ENCODE measurements around the gene RNF26. TPM values are rescaled to one million over a fixed set of nuclear protein-coding genes. Genes with fewer than 3 reads are reported as not detected.

Gene RNF26
- total and polyA plus RNA-seq, 2 of the 13 experiments (the other 11 are each of a cell fraction or from before 2014, with no cell fraction given), result 11.9 to 26.3 TPM

DNA sequence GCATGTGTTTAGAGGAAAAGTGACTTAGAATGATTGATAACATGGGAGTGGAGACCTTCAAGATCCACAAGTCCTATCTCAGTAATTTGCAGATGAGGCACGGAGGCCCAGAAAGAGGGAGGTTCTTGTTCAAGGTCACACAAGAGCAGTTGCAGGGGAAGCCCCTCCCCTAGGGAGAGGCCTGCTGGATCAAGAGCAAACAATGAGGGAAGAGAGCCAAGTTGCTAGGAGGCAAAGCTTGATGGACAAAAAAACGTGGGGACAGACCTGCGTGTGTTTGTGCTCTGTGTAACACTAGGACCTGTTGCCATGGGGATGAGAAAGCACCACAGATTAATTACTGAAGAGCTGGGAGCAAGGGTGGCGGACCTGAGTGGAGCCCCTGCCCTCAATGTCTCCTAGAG, 18.5 kb downstream of the RNF26 start (continued):
- TF ChIP-seq, protein P1, sequence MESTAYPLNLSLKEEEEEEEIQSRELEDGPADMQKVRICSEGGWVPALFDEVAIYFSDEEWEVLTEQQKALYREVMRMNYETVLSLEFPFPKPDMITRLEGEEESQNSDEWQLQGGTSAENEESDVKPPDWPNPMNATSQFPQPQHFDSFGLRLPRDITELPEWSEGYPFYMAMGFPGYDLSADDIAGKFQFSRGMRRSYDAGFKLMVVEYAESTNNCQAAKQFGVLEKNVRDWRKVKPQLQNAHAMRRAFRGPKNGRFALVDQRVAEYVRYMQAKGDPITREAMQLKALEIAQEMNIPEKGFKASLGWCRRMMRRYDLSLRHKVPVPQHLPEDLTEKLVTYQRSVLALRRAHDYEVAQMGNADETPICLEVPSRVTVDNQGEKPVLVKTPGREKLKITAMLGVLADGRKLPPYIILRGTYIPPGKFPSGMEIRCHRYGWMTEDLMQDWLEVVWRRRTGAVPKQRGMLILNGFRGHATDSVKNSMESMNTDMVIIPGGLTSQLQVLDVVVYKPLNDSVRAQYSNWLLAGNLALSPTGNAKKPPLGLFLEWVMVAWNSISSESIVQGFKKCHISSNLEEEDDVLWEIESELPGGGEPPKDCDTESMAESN (CRISPR knock-in tag; conservative IDR thresholded peaks at IDR 0.05), result no peak
- TF ChIP-seq, protein P2, sequence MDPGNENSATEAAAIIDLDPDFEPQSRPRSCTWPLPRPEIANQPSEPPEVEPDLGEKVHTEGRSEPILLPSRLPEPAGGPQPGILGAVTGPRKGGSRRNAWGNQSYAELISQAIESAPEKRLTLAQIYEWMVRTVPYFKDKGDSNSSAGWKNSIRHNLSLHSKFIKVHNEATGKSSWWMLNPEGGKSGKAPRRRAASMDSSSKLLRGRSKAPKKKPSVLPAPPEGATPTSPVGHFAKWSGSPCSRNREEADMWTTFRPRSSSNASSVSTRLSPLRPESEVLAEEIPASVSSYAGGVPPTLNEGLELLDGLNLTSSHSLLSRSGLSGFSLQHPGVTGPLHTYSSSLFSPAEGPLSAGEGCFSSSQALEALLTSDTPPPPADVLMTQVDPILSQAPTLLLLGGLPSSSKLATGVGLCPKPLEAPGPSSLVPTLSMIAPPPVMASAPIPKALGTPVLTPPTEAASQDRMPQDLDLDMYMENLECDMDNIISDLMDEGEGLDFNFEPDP (CRISPR knock-in tag; conservative IDR thresholded peaks at IDR 0.05), result no peak
- TF ChIP-seq, protein P3, sequence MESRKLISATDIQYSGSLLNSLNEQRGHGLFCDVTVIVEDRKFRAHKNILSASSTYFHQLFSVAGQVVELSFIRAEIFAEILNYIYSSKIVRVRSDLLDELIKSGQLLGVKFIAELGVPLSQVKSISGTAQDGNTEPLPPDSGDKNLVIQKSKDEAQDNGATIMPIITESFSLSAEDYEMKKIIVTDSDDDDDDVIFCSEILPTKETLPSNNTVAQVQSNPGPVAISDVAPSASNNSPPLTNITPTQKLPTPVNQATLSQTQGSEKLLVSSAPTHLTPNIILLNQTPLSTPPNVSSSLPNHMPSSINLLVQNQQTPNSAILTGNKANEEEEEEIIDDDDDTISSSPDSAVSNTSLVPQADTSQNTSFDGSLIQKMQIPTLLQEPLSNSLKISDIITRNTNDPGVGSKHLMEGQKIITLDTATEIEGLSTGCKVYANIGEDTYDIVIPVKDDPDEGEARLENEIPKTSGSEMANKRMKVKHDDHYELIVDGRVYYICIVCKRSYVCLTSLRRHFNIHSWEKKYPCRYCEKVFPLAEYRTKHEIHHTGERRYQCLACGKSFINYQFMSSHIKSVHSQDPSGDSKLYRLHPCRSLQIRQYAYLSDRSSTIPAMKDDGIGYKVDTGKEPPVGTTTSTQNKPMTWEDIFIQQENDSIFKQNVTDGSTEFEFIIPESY (CRISPR knock-in tag; IDR thresholded peaks at IDR 0.05), result 0 out of 2 replicates have a peak, but pooled peaks have one; percentile 10
- TF ChIP-seq, protein P4, sequence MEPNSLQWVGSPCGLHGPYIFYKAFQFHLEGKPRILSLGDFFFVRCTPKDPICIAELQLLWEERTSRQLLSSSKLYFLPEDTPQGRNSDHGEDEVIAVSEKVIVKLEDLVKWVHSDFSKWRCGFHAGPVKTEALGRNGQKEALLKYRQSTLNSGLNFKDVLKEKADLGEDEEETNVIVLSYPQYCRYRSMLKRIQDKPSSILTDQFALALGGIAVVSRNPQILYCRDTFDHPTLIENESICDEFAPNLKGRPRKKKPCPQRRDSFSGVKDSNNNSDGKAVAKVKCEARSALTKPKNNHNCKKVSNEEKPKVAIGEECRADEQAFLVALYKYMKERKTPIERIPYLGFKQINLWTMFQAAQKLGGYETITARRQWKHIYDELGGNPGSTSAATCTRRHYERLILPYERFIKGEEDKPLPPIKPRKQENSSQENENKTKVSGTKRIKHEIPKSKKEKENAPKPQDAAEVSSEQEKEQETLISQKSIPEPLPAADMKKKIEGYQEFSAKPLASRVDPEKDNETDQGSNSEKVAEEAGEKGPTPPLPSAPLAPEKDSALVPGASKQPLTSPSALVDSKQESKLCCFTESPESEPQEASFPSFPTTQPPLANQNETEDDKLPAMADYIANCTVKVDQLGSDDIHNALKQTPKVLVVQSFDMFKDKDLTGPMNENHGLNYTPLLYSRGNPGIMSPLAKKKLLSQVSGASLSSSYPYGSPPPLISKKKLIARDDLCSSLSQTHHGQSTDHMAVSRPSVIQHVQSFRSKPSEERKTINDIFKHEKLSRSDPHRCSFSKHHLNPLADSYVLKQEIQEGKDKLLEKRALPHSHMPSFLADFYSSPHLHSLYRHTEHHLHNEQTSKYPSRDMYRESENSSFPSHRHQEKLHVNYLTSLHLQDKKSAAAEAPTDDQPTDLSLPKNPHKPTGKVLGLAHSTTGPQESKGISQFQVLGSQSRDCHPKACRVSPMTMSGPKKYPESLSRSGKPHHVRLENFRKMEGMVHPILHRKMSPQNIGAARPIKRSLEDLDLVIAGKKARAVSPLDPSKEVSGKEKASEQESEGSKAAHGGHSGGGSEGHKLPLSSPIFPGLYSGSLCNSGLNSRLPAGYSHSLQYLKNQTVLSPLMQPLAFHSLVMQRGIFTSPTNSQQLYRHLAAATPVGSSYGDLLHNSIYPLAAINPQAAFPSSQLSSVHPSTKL (CRISPR knock-in tag; IDR thresholded peaks at IDR 0.05), result peak; percentile 74
- TF ChIP-seq ZBTB20 (CRISPR knock-in tag; IDR thresholded peaks at IDR 0.05; ENCODE audit: borderline replicate concordance, low read depth) (no peak), ZNF552 (CRISPR knock-in tag; IDR thresholded peaks at IDR 0.05; ENCODE audit: borderline replicate concordance) (no peak), ARNT2 (CRISPR knock-in tag; IDR thresholded peaks at IDR 0.05; ENCODE audit: low read depth) (no peak), NONO (IDR thresholded peaks at IDR 0.05) (no peak), NONO (CRISPR knock-in tag; conservative IDR thresholded peaks at IDR 0.05) (no peak), NFE2L2 (IDR thresholded peaks at IDR 0.05; ENCODE audit: low read length) (no peak), ZSCAN25 (CRISPR knock-in tag; IDR thresholded peaks at IDR 0.05) (peak; percentile 71; the same call in 1 of the 2 replicates), MED8 (CRISPR knock-in tag; IDR thresholded peaks at IDR 0.05; ENCODE audit: insufficient replicate concordance) (no peak), REXO4 (CRISPR knock-in tag; IDR thresholded peaks at IDR 0.05; ENCODE audit: borderline replicate concordance) (no peak), ZNF572 (CRISPR knock-in tag; IDR thresholded peaks at IDR 0.05) (no peak), ZNF589 (CRISPR knock-in tag; conservative IDR thresholded peaks at IDR 0.05) (no peak), ZNF775 (CRISPR knock-in tag; IDR thresholded peaks at IDR 0.05; ENCODE audit: borderline replicate concordance) (no peak), ZSCAN31 (CRISPR knock-in tag; IDR thresholded peaks at IDR 0.05; ENCODE audit: low read depth) (no peak), KLF9 (CRISPR knock-in tag; IDR thresholded peaks at IDR 0.05; ENCODE audit: low read depth) (no peak), ZMYM4 (CRISPR knock-in tag; IDR thresholded peaks at IDR 0.05) (peak; percentile 47; the same call in 1 of the 2 replicates), ZNF557 (CRISPR knock-in tag; IDR thresholded peaks at IDR 0.05) (no peak)
- TF ChIP-seq, protein P5, sequence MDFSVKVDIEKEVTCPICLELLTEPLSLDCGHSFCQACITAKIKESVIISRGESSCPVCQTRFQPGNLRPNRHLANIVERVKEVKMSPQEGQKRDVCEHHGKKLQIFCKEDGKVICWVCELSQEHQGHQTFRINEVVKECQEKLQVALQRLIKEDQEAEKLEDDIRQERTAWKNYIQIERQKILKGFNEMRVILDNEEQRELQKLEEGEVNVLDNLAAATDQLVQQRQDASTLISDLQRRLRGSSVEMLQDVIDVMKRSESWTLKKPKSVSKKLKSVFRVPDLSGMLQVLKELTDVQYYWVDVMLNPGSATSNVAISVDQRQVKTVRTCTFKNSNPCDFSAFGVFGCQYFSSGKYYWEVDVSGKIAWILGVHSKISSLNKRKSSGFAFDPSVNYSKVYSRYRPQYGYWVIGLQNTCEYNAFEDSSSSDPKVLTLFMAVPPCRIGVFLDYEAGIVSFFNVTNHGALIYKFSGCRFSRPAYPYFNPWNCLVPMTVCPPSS (IDR thresholded peaks at IDR 0.05), result no peak
